ENCODE data around the gene FRMD5. TPM values are rescaled to one million over a fixed set of nuclear protein-coding genes. Genes with fewer than 3 reads are reported as not detected.
"Not testable (repeated sequence)": the region's sequence is repeated elsewhere in the genome, so short reads cannot be mapped to it uniquely, and the experiment has no call there.

Gene FRMD5
- total and polyA plus RNA-seq, 7 donors: under 0.01 to 0.01 TPM; not detected in 5

DNA sequence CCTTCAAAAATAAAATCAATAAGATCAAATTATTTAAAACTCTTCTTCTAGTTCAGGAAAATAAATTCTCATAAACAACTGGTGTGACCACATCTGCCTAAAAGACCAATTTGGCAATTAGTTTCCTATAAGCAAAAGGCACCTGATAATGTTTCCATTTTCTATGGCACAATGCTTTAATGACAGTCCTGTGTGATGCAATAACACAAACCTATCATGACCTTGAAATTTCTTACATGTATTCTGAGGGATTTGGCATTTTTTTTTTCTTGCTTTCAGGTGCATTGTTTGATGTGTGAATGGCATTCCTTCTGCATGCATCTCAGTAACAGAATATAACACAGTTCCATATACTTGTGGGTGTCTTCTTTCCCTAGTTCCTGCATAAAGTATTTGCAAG lies 32.5 kb upstream of the FRMD5 start:
- Histone ChIP-seq H3K9me3 (no peaks in the 10 kb centered on the region), H3K4me3 (no peak overlapping the region), H3K27me3 (ENCODE audit: insufficient read depth in 3 of 3, low read length in 2 of 3) (peaks cover 0 to 11% (median 0%) of the 10 kb centered on the region in 3 donors), H3K36me3 (ENCODE audit: insufficient read depth in 1 of 2, low read depth in 1 of 2) (no peaks in the 10 kb centered on the region), H3K4me1 (no peaks in the 10 kb centered on the region), H3K27ac (no peak overlapping the region)
- intact Hi-C loops (cut with DNase I): loop anchor here in 1 of 2 donors (10.0 kb wide), 1 partner anchor 323 kb away; no protein-coding TSS in a partner anchor
- no peak for TF ChIP-seq CTCF (IDR thresholded peaks at IDR 0.05)
- no peak for ATAC-seq
- no peak for DNase-seq

DNA sequence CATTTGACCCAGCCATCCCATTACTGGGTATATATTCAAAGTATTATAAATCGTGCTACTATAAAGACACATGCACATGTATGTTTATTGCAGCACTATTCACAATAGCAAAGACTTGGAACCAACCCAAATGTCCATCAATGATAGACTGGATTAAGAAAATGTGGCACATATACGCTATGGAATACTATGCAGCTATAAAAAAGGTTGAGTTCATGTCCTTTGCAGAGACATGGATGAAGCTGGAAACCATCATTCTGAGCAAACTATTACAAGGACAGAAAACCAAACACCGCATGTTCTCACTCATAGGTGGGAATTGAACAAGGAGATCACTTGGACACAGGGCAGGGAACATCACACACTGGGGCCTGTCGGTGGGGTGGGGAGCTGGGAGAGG lies 31.9 kb upstream of the FRMD5 start:
- intact Hi-C loops (cut with DNase I): loop anchor here in 1 of 2 donors (10.0 kb wide), 1 partner anchor 322 kb away; no protein-coding TSS in a partner anchor

GRCh38 chr15:44222478-44222877 lies 27.4 kb upstream of the FRMD5 start:
- DNase-seq: no peak
- no peaks in the 10 kb centered on the region for H3K9me3 ChIP-seq
- H3K4me3 ChIP-seq: no peak overlapping the region
- intact Hi-C loops (cut with DNase I): loop anchor here in 1 of 2 donors (10.0 kb wide), 1 partner anchor 318 kb away; no protein-coding TSS in a partner anchor
- H3K36me3 ChIP-seq (ENCODE audit: insufficient read depth in 1 of 2, low read depth in 1 of 2): no peaks in the 10 kb centered on the region
- no peak for TF ChIP-seq CTCF (IDR thresholded peaks at IDR 0.05)
- H3K27me3 ChIP-seq (ENCODE audit: insufficient read depth in 3 of 3, low read length in 2 of 3): peaks cover 0 to 26% (median 0%) of the 10 kb centered on the region in 3 donors
- ATAC-seq: no peak
- no peaks in the 10 kb centered on the region for H3K4me1 ChIP-seq
- no peak overlapping the region for H3K27ac ChIP-seq
- WGBS, 3 donors: 29 to 39% (median 30%) methylated on average over 1 of the region's 1 CpG

More for the DNA sequence above, 31.9 kb upstream of the FRMD5 start:
- not testable (repeated sequence) for H3K4me3 ChIP-seq; H3K27ac ChIP-seq; H3K36me3 ChIP-seq (ENCODE audit: insufficient read depth in 1 of 2, low read depth in 1 of 2); H3K4me1 ChIP-seq; H3K9me3 ChIP-seq; DNase-seq; ATAC-seq
- H3K27me3 ChIP-seq (ENCODE audit: insufficient read depth in 3 of 3, low read length in 2 of 3): peaks cover 0 to 11% (median 0%) of the 10 kb centered on the region in 3 donors
- WGBS, 3 donors: 93 to 97% (median 94%) methylated on average over 4 of the region's 4 CpGs

- Histone ChIP-seq H3K4me3 (no peak overlapping the region), H3K4me1 (no peaks in the 10 kb centered on the region), H3K27me3 (ENCODE audit: insufficient read depth in 3 of 3, low read length in 2 of 3) (peaks cover 0 to 20% (median 0%) of the 10 kb centered on the region in 3 donors), H3K9me3 (no peaks in the 10 kb centered on the region), H3K27ac (no peak overlapping the region), H3K36me3 (ENCODE audit: insufficient read depth in 1 of 2, low read depth in 1 of 2) (no peaks in the 10 kb centered on the region)
- intact Hi-C loops (cut with DNase I): loop anchor here in 1 of 2 donors (10.0 kb wide), 1 partner anchor 334 kb away; no protein-coding TSS in a partner anchor
- 40 to 43% (median 42%) methylated on average over 3 of the region's 3 CpGs for WGBS, 3 donors
- no peak for TF ChIP-seq CTCF (IDR thresholded peaks at IDR 0.05)
- ATAC-seq (no peak), DNase-seq (no peak)
Observed at GRCh38 chr15:44219073-44219472, 24.0 kb upstream of the FRMD5 start.

DNA sequence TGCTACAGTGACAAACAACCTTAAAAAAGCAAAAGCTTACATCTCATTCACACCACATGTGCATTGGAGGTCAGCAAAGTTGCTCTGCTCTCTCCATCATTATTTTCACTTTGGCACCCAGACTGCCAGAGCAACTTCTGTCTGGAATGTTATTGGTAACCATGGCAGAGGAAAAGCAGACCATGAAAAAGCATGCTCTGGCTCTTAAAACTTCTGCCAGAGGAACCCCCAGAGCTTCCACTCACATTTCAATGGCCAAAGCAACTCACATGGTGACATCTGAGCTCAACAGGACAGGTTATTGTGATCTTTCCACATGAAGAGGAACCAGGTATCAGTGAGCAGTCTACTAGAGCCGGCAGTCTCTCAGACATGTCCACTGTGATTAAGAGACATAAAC lies 21.9 kb upstream of the FRMD5 start:
- ATAC-seq: no peak
- Histone ChIP-seq H3K4me3 (no peak overlapping the region), H3K27me3 (ENCODE audit: insufficient read depth in 3 of 3, low read length in 2 of 3) (peaks cover 0 to 25% (median 0%) of the 10 kb centered on the region in 3 donors), H3K4me1 (no peaks in the 10 kb centered on the region), H3K27ac (no peak overlapping the region), H3K9me3 (no peaks in the 10 kb centered on the region), H3K36me3 (ENCODE audit: insufficient read depth in 1 of 2, low read depth in 1 of 2) (no peaks in the 10 kb centered on the region)
- intact Hi-C loops (cut with DNase I): loop anchor here in 1 of 2 donors (10.0 kb wide), 1 partner anchor 332 kb away; no protein-coding TSS in a partner anchor
- no peak for TF ChIP-seq CTCF (IDR thresholded peaks at IDR 0.05)
- DNase-seq: no peak
- 58 to 76% (median 62%) methylated on average over 1 of the region's 1 CpG for WGBS, 3 donors

Measured in psoas muscle (tissue), 8 donors.